ENCODE measurements around the gene CHRNA3.

The CHRNA3 gene

GRCh38 chr15:78624651-78625590 lies 4.1 kb upstream of the CHRNA3 start:
- TF ChIP-seq CTCF (IDR thresholded peaks at IDR 0.05; ENCODE audit: borderline replicate concordance, insufficient read depth, low read depth, low read length) = no peak
- no peak overlapping the region for H3K4me3 ChIP-seq (ENCODE audit: low read depth, low read length)

GRCh38 chr15:78623786-78624497 lies 3.1 kb upstream of the CHRNA3 start:
- TF ChIP-seq CTCF (IDR thresholded peaks at IDR 0.05; ENCODE audit: borderline replicate concordance, insufficient read depth, low read depth, low read length) = no peak
- H3K4me3 ChIP-seq (ENCODE audit: low read depth, low read length) = no peak overlapping the region

GRCh38 chr15:78621810-78622402 lies 1.1 kb upstream of the CHRNA3 start:
- TF ChIP-seq CTCF (IDR thresholded peaks at IDR 0.05; ENCODE audit: borderline replicate concordance, insufficient read depth, low read depth, low read length) = no peak
- no peak overlapping the region for H3K4me3 ChIP-seq (ENCODE audit: low read depth, low read length)

- H3K4me3 ChIP-seq (ENCODE audit: low read depth, low read length) = no peak overlapping the region
Observed at GRCh38 chr15:78620021-78620526, 722 bp downstream of the CHRNA3 start.

GRCh38 chr15:78619022-78619950 lies 1.5 kb downstream of the CHRNA3 start:
- no peak overlapping the region for H3K4me3 ChIP-seq (ENCODE audit: low read depth, low read length)
- no peak for TF ChIP-seq CTCF (IDR thresholded peaks at IDR 0.05; ENCODE audit: borderline replicate concordance, insufficient read depth, low read depth, low read length)

More at GRCh38 chr15:78620021-78620526, 722 bp downstream of the CHRNA3 start:
- no peak for TF ChIP-seq CTCF (IDR thresholded peaks at IDR 0.05; ENCODE audit: borderline replicate concordance, insufficient read depth, low read depth, low read length)

- peak; percentile 68 for TF ChIP-seq CTCF (IDR thresholded peaks at IDR 0.05; ENCODE audit: borderline replicate concordance, insufficient read depth, low read depth, low read length)
- H3K4me3 ChIP-seq (ENCODE audit: low read depth, low read length) = no peak overlapping the region
Observed at GRCh38 chr15:78618490-78618934, 2.3 kb downstream of the CHRNA3 start.

All from GM12875 (cell line).